IMR-90 (cell line): ENCODE results near the gene SLIT3. TPM values are rescaled to one million over a fixed set of nuclear protein-coding genes. Genes with fewer than 3 reads are reported as not detected.

Experiments
- ATAC-seq: fragments of 200-7000 bp; cut with Tn5 transposase; 2 replicates; pipeline ENCODE4 v1.9.1; 2020; ENCODE audit warnings: low read depth, mild to moderate bottlenecking, moderate library complexity
- BruUV-seq: library from RNA; stranded (reverse); fragments of 400-500 nt; replicated peaks from 2 replicates; lab custom pipeline; 2021; lab: Mats Ljungman, UMichigan
- CTCF ChIA-PET: fragments of 300-600 bp; formaldehyde crosslinking; extraction: SDS; loops from one replicate; lab custom pipeline; 2021; ENCODE audit warnings: antibody characterized with exemption; lab: Yijun Ruan, JAX
- POLR2A ChIA-PET: fragments of 300-600 bp; sonication (Branson Sonifier 250); formaldehyde crosslinking; loops from one replicate; lab custom pipeline; 2022; ENCODE audit warnings: antibody characterized with exemption; ENCODE audit not compliant: unreplicated experiment; lab: Charles Lee
- DNase-seq: peaks from one replicate; pipeline ENCODE4 v3.0.0; 2013
- H2AFZ ChIP-seq: replicated peaks from 2 replicates; pipeline ENCODE3; 2013; ENCODE audit warnings: low read length, mild to moderate bottlenecking; ENCODE audit not compliant: poor library complexity
- H2AK5ac ChIP-seq: 2 replicates; pipeline ENCODE4 v1.6.1; 2013; ENCODE audit warnings: low read depth, low read length, inconsistent platforms
- H2AK9ac ChIP-seq: replicated peaks from 2 replicates; pipeline ENCODE3; 2013; ENCODE audit warnings: mild to moderate bottlenecking, low read depth, low read length, moderate library complexity; ENCODE audit not compliant: poor library complexity
- H2BK120ac ChIP-seq: 2 replicates; pipeline ENCODE4 v1.6.1; 2013; ENCODE audit warnings: low read depth, low read length, inconsistent platforms
- H2BK15ac ChIP-seq: 3 replicates; pipeline ENCODE4 v1.6.1; 2013; ENCODE audit warnings: low read depth, low read length, inconsistent platforms
- H2BK20ac ChIP-seq: 2 replicates; pipeline ENCODE4 v1.6.1; 2013; ENCODE audit warnings: low read depth, mild to moderate bottlenecking, inconsistent platforms, low read length, moderate library complexity
- H2BK5ac ChIP-seq: 2 replicates; pipeline ENCODE4 v1.6.1; 2013; ENCODE audit warnings: mild to moderate bottlenecking, low read depth, low read length, inconsistent platforms; ENCODE audit not compliant: poor library complexity, severe bottlenecking
- H3K14ac ChIP-seq: replicated peaks from 2 replicates; pipeline ENCODE4 v1.6.1; 2013; ENCODE audit warnings: low read depth, low read length, inconsistent platforms
- H3K18ac ChIP-seq: 2 replicates; pipeline ENCODE4 v1.6.1; 2013; ENCODE audit warnings: low read depth, low read length, control low read depth
- H3K23ac ChIP-seq: 2 replicates; pipeline ENCODE4 v1.6.1; 2013; ENCODE audit warnings: low read depth, low read length, inconsistent platforms
- H3K27ac ChIP-seq: 2 replicates; pipeline ENCODE4 v1.5.1; 2013; ENCODE audit warnings: mild to moderate bottlenecking, control low read depth, low read length; ENCODE audit not compliant: insufficient read depth
- H3K27me3 ChIP-seq: 2 replicates; pipeline ENCODE4 v1.6.1; 2013; ENCODE audit warnings: low read length; ENCODE audit not compliant: control insufficient read depth, insufficient read depth
- H3K36me3 ChIP-seq: 2 replicates; pipeline ENCODE4 v1.6.1; 2013; ENCODE audit warnings: low read length, mixed read lengths; ENCODE audit not compliant: control insufficient read depth, insufficient read depth
- H3K4ac ChIP-seq: 2 replicates; pipeline ENCODE4 v1.6.1; 2013; ENCODE audit warnings: low read depth, low read length, inconsistent platforms
- H3K4me1 ChIP-seq: 2 replicates; pipeline ENCODE4 v1.6.1; 2013; ENCODE audit warnings: low read length, mixed read lengths; ENCODE audit not compliant: control insufficient read depth, insufficient read depth
- H3K4me2 ChIP-seq: 2 replicates; pipeline ENCODE4 v1.6.1; 2013; ENCODE audit warnings: low read depth, mild to moderate bottlenecking, control low read depth, low read length, moderate library complexity
- H3K4me3 ChIP-seq: 2 replicates; pipeline ENCODE4 v1.5.1; 2013; ENCODE audit warnings: low read depth, mild to moderate bottlenecking, control low read depth, low read length, moderate library complexity; ENCODE audit not compliant: insufficient read depth
- H3K56ac ChIP-seq: 2 replicates; pipeline ENCODE4 v1.6.1; 2013; ENCODE audit warnings: low read length, inconsistent platforms; ENCODE audit not compliant: insufficient read depth; ENCODE audit errors: extremely low read depth
- H3K79me1 ChIP-seq, 2 experiments: 2 replicates each; pipeline ENCODE4 v1.6.1; 2013; ENCODE audit warnings: low read length in 2 of 2, inconsistent platforms in 1 of 2, low read depth in 1 of 2
- H3K9ac ChIP-seq: 2 replicates; pipeline ENCODE4 v1.6.1; 2013; ENCODE audit warnings: low read depth, low read length, control low read depth
- H3K9me1 ChIP-seq: 2 replicates; pipeline ENCODE4 v1.6.1; 2013; ENCODE audit warnings: low read length, inconsistent platforms; ENCODE audit not compliant: insufficient read depth
- H3K9me3 ChIP-seq: 2 replicates; pipeline ENCODE4 v1.6.1; 2013; ENCODE audit warnings: low read length; ENCODE audit not compliant: control insufficient read depth, insufficient read depth
- H4K20me1 ChIP-seq: 2 replicates; pipeline ENCODE4 v1.6.1; 2013; ENCODE audit warnings: low read length, inconsistent platforms; ENCODE audit not compliant: insufficient read depth
- H4K5ac ChIP-seq: 2 replicates; pipeline ENCODE4 v1.6.1; 2013; ENCODE audit warnings: mild to moderate bottlenecking, low read depth, low read length, control low read depth
- H4K8ac ChIP-seq, 2 experiments: 2 replicates each; pipeline ENCODE4 v1.6.1; 2013; ENCODE audit warnings: low read depth in 2 of 2, low read length in 2 of 2, control low read depth in 1 of 2, inconsistent platforms in 1 of 2
- H4K91ac ChIP-seq: 2 replicates; pipeline ENCODE4 v1.6.1; 2013; ENCODE audit warnings: low read depth, low read length, inconsistent platforms; ENCODE audit not compliant: insufficient read depth
- BHLHE40 ChIP-seq: fragments of 150-350 bp; IDR thresholded peaks from 2 replicates; pipeline ENCODE4 v1.6.1; 2016; ENCODE audit warnings: mild to moderate bottlenecking, low read depth, low read length
- MAFK ChIP-seq: IDR thresholded peaks from 2 replicates; pipeline ENCODE4 v1.6.1; 2012; ENCODE audit warnings: low read depth, low read length, improper control_type of control experiment
- POLR2A ChIP-seq: IDR thresholded peaks from 2 replicates; pipeline ENCODE4 v1.6.1; 2012; ENCODE audit warnings: mild to moderate bottlenecking, low read depth, low read length
- RAD21 ChIP-seq: IDR thresholded peaks from 2 replicates; pipeline ENCODE4 v1.6.1; 2012; ENCODE audit warnings: low read length, improper control_type of control experiment
- WGBS, 2 experiments: methylation state at CpG; one replicate each; pipeline versions ENCODE4 v1.1.5 to v1.1.7; 2013; ENCODE audit warnings: missing lambda C conversion rate in 2 of 2; ENCODE audit not compliant: insufficient read length in 1 of 2; ENCODE audit errors: extremely low coverage in 2 of 2; 5-methylcytosine and 5-hydroxymethylcytosine counted together
- dilution Hi-C: fragments of 300-500 bp; cut with HindIII; formaldehyde crosslinking; loops from one replicate; pipeline ENCODE4 v1.14.3; 2018; ENCODE audit warnings: low sequenced_read_pairs; ENCODE audit not compliant: unreplicated experiment
- in situ Hi-C: fragments of 300-500 bp; cut with MboI; formaldehyde crosslinking; loops from 3 replicates; pipeline ENCODE4 v1.14.3; 2019; ENCODE audit warnings: low sequenced_read_pairs, inconsistent platforms, mixed read lengths
- intact Hi-C: fragments of 100-400 bp; cut with micrococcal nuclease; formaldehyde crosslinking; loops from 2 replicates; pipeline ENCODE4 v1.10.0; 2022
- polyA plus RNA-seq, 3 experiments: library from polyadenylated mRNA; depleted of rRNA; stranded (reverse); fragments of >200 nt; gene quantifications; 2 replicates each; pipeline ENCODE4 v1.2.3, GENCODE V29; 2012; ENCODE audit warnings: low replicate concordance in 1 of 3
- total RNA-seq: library from RNA; depleted of rRNA; stranded (reverse); fragments of >200 nt; gene quantifications from 2 replicates; pipeline ENCODE4 v1.2.3, GENCODE V29; 2012

The SLIT3 gene
- total and polyA plus RNA-seq, 2 of the 4 experiments (the other 2 are of a cell fraction) = 0.18 to 0.50 TPM

GRCh38 chr5:168992687-168993086 is 308.3 kb downstream of the SLIT3 start:
- no peak overlapping the region for H3K18ac ChIP-seq
- no peak overlapping the region for H3K4ac ChIP-seq
- H4K8ac ChIP-seq = no peak overlapping the region
- no peak overlapping the region for H4K5ac ChIP-seq
- no peak for TF ChIP-seq MAFK
- no peak for TF ChIP-seq RAD21
- TF ChIP-seq BHLHE40 = no peak
- TF ChIP-seq POLR2A = no peak
- no peak overlapping the region for H3K23ac ChIP-seq
- H2BK5ac ChIP-seq = no peak overlapping the region
- H3K79me1 ChIP-seq = no peaks in the 10 kb centered on the region
- POLR2A ChIA-PET = no interaction called here
- peaks cover 3% of the 10 kb centered on the region for H3K27me3 ChIP-seq
- H2BK20ac ChIP-seq = no peak overlapping the region
- dilution Hi-C loops (no loop called here), in situ Hi-C loops (no loop called here), intact Hi-C loops (loop anchor here (5.0 kb wide), 1 partner anchor 1005 kb away; no protein-coding TSS in a partner anchor)
- no peak overlapping the region for H3K9ac ChIP-seq
- H3K9me1 ChIP-seq = no peaks in the 10 kb centered on the region
- BruUV-seq = no TSS peak
- H2AFZ ChIP-seq = no peak overlapping the region
- no peaks in the 10 kb centered on the region for H3K4me1 ChIP-seq
- H3K9me3 ChIP-seq = no peaks in the 10 kb centered on the region
- no peaks in the 10 kb centered on the region for H3K36me3 ChIP-seq
- 69% methylated on average over 6 of the region's 11 CpGs; no CpG with 5 or more reads in 1 of the 2 experiments for WGBS, 2 experiments
- no peak overlapping the region for H2BK15ac ChIP-seq
- no peak overlapping the region for H2BK120ac ChIP-seq
- no peaks in the 10 kb centered on the region for H4K20me1 ChIP-seq
- no peak overlapping the region for H2AK9ac ChIP-seq
- H3K27ac ChIP-seq = no peak overlapping the region
- DNase-seq = no peak
- H3K56ac ChIP-seq = no peak overlapping the region
- H4K91ac ChIP-seq = no peak overlapping the region
- CTCF ChIA-PET = interaction anchor here (0.7 to 0.9 kb wide), 2 partner anchors 11 to 563 kb away, joined by 3 read pairs; no protein-coding TSS in a partner anchor
- ATAC-seq = no peak
- H3K4me2 ChIP-seq = no peak overlapping the region
- no peak overlapping the region for H3K14ac ChIP-seq
- H2AK5ac ChIP-seq = no peak overlapping the region
- H3K4me3 ChIP-seq = no peak overlapping the region
